ENCODE measurements around the gene LBP.
"Not testable (repeated sequence)": the region's sequence is repeated elsewhere in the genome, so short reads cannot be mapped to it uniquely, and the experiment has no call there.

Gene LBP, protein sequence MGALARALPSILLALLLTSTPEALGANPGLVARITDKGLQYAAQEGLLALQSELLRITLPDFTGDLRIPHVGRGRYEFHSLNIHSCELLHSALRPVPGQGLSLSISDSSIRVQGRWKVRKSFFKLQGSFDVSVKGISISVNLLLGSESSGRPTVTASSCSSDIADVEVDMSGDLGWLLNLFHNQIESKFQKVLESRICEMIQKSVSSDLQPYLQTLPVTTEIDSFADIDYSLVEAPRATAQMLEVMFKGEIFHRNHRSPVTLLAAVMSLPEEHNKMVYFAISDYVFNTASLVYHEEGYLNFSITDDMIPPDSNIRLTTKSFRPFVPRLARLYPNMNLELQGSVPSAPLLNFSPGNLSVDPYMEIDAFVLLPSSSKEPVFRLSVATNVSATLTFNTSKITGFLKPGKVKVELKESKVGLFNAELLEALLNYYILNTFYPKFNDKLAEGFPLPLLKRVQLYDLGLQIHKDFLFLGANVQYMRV

DNA sequence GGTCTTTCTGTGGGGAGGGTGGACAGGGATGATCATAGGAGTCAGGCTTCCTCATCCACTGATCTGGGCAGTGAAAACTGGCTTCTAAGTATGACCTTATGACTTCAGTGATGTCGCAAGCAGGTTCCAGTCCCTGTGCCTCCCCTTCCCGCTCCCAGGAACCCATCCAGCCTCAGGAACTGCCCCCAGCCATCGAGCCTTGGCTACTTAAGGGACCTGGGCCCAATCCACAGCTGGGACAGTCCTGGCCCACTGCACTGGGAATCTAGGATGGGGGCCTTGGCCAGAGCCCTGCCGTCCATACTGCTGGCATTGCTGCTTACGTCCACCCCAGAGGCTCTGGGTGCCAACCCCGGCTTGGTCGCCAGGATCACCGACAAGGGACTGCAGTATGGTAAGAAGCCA lies at the start of gene LBP:
TSS of gene LBP (plus strand) at position 236 of the 405 bp plus-strand sequence. CDS start at position 271, 35 bp downstream.
- DNase-seq (ENCODE audit: low read depth) = no peak

DNA sequence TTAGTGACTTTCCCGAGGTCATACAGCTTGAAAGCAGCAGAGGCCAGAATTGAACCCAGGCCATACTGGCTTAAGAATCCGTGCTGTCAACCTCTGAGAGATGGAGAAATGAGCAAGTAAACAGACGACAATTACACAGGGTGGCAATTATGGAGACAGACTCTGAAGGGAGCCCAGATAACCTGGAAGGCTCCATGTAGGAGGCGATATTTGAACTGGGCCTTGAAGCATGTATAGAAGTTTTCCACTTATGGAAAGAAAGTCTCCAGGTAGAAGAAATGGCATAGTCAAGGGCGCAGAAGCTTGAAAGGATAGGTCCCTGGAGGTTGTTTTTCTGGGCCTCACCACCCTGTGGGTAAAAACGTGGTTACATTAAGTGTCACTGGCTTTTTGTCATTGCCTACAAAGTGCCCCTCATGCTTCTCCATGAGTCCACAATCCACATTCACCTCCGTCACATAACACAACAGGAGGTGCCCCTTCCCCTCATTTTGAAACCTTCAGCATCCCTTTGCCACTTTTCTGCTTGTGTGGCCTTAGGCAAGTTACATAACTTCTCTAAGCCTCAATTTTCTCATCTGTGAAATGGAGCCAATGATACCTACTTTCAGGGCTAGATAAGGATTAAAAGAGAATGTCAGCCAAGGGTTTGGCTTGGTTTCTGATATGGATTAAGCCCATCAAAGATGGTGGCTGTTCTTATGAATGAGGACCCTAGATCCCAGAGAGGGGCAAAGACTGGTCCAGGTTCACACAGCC lies 48.2 kb upstream of the LBP start:
- no peak for DNase-seq (ENCODE audit: low read depth)

DNA sequence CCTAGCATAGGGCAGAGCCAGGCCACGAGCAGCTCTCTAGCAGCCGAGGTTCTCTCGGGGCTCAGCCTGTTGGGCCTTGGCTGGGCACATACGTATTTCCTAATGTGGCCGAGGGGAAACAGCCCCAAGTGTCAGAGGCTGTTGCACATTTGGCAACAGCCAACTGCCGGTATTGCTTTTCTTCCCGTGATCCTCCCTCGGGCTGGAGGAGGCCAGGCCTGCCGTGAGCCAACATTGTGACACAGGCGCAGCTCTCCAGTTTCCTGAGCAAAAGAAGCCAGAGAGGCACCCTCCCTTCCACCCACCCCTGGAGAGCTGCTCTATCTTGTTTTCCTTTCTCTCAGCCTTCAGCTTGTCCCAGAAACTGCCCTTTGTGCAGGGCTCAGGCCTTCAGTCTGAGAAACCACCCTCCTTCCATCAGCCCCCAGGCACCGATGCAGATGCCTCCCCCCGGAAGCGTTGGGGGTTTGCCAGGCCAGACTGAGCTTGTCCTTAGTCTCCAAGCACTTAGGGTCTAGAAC lies 47.5 kb upstream of the LBP start:
- DNase-seq (ENCODE audit: low read depth) = peak; percentile 44

DNA sequence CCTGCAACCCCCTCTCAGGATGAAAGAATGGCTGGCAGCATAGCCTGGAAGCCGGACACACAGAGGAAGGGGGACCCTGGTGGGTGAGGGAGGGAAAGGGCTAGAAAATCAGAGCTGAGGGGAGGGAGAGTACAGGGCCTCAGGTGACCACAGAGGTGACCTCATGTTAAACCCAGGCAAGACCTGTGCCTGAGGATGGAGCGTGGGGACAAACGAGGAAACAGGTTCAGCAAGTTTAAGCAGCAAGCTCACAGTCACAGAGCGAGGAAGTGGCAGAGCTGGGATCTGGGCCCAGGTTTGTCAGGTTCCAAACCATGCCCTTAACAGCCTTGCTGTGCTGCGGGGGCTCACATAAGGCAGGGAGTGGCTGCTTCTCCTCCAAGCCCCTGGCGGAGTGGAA lies 46.3 kb upstream of the LBP start:
- no peak for DNase-seq (ENCODE audit: low read depth)

DNA sequence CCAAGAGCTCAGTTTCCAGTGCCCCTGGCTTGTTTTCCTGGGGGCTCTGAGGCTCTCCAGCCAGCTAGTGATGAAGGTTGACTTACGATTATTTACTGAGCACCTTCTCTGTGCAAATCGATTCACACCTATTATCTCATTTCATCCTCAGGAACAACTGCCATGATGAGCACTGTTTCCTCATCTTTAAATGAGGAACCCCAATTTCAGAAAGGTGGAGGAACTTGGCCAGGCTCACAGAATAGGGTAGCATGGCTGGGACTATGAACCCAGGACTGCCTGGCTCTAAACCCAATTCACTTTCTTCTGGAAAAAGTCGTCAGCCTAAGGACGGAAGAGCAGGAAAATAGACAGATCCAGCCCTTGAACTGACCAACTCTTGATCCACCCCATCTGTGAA lies 45.8 kb upstream of the LBP start:
- DNase-seq (ENCODE audit: low read depth) = no peak

DNA sequence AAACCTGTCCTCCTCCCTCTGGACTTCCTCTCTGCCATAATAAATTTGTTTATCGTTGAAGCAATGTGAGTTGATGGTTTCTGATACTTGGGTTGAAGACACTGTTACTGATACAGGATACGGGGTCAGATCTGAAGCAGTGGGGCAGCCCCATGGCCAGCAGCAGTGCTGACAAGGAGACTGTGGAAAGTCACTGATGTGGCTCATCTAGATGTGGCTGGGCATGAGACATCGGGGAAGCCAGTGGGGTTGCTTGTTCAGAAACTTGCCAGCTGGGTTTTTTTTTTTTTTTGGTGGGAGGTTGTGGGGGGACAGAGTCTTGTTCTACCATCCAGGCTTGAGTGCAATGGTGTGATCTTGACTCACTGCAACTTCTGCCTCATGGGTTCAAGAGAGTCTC lies 45.0 kb upstream of the LBP start:
- DNase-seq (ENCODE audit: low read depth) = no peak

DNA sequence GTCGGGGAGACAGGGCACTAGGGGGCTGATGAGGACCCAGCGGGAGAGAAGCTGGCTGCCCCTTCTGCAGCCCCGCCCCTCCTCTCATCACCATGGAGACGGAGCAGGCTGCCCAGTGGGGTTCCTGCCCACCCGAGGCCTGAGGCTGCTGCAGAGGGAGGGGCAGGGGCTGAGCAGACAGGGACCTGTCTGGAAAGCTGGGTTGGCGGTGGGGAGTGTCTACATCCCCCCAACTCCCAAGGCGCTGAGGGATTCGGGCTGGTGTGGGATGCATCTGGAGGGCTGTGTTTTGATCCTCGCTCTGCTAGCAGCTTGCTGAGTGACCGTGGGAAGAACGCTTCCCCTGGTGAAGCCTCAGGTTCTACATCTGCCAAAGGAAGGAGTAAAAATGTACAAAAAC lies 43.5 kb upstream of the LBP start:
- DNase-seq (ENCODE audit: low read depth) = no peak

DNA sequence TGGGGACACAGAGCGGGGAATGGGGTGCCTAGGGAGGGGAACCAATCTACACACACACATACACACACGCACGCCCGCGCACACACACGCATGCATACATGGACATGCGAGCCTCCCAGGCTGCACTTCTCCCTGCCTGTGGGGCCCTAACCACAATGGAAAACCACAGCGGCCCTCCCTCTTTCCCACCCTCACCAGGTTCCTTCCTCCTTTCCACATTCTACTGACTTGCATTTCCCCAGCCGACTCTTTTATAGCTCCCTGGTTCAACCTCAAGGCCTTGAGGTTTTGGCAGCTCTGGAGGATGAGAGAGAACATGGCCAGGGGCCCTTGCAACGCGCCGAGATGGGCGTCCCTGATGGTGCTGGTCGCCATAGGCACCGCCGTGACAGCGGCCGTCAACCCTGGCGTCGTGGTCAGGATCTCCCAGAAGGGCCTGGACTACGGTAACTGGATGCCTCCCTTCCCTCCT lies 42.3 kb upstream of the LBP start, which contains the start of gene BPI:
TSS of gene BPI (plus strand) at position 249 of the 472 bp plus-strand sequence. CDS start at position 317, 68 bp downstream.
- DNase-seq (ENCODE audit: low read depth) = peak; percentile 67

DNA sequence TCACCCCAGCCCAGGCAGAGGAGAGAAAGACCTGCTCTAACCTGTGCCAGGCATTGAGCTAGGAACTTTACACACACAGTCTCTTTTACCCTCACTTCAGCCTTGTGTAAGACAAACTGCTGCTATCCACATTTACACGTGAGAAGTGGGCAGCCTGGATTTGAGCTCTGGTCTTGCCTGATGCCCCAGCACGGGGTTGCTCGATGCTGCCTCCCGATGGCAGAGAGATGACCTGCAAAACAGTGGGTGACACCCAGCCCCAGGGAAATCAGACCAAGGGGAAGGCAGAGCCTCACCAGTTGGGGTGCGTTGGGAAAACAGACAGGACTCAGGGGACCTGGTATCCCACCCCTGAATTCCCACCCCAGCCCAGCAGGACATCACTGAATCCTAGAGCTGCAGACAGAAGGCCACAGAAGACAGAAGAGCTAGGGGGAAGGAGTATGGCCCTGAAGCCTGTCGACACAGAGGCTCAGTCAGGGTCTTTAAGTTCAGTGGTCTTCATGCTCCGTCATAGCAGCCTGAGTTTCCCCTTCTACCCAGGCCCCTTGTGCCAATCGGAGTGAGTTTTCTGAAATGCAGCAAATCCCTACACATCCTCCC lies 41.3 kb upstream of the LBP start:
- peak; percentile 40 for DNase-seq (ENCODE audit: low read depth)

DNA sequence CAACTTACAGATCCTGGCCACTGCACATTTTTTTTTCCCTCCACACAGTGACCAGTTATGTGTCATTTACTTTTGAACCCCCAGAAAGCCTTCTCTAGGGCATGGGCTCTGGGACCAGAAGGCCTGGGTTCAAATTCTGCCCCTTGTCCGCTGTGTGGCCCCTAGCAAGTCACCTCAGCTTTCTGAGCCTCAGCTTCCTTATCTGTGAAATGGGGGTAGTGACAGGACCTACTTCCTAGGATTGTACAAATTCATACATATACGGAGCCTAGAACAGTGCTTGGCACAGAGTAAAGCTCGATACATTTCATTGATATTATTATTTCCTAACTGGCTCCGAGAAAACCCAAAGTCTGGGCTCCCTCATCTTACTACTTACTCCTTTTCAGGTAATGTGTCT lies 40.7 kb upstream of the LBP start:
- DNase-seq (ENCODE audit: low read depth) = no peak

DNA sequence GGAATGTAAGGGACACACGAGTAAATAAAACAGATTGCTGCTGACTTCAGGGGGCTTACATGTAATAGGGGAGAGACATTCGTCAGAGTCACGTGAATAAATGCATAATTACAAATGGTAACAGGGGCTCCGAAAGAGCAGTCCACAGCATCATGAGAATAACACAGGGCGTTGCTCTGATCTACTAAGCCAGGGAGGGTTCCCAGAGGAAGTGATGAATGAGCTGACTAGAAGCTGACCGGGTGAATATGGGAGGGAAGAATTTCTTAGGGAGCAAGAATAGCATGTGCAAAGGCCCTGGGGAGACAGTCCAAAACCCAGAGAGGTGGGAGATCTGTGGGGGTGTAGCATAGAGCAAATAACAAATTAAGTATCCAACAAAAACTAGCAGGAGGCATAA lies 39.9 kb upstream of the LBP start:
- DNase-seq (ENCODE audit: low read depth) = no peak

DNA sequence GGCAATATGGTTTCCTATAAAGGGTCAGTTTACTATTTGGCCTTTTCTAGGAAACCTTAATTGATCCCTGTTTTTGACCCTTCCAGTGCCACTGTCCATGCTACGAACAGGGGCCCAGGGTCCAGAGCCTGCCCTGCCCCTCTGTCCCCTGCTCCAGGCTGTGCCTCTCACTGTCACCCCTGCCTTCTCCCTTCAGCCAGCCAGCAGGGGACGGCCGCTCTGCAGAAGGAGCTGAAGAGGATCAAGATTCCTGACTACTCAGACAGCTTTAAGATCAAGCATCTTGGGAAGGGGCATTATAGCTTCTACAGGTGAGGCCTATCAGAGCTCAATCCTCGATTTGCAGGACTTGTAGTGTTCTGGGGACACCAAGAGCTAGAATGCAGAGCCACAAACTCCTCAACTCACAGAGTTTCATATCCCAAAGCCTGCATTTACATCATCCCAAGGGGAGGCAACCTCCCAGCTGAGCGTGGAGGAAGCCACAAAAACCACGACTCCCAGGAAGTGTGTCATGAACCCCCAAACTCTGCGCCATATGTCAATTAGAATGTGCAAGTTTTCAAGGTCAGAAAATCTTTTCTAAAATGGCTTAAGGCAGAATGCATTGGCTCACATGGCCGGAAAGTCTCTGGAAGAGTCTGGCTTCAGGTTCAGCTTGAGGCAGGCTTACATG lies 38.8 kb upstream of the LBP start:
- DNase-seq (ENCODE audit: low read depth) = peak; percentile 77

DNA sequence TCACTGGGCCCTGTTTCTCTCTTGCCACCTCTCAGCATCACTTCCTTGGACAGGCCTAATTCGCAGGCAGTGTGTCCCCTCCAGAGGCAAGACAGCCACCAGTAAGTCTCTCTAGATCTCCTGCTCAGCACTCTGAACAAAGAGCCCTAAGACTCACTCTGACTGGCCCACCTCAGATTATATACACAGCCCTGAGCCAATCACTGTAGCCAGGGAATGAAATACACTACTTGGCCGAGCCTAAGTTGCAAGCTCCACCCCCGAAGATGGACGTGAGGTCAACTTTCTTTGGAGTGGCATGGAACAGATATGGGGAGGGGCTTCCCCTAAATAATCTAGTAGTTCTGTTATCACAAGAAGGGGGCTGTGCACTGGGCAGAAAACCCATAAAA lies 38.2 kb upstream of the LBP start:
- peak; percentile 35 for DNase-seq (ENCODE audit: low read depth)

DNA sequence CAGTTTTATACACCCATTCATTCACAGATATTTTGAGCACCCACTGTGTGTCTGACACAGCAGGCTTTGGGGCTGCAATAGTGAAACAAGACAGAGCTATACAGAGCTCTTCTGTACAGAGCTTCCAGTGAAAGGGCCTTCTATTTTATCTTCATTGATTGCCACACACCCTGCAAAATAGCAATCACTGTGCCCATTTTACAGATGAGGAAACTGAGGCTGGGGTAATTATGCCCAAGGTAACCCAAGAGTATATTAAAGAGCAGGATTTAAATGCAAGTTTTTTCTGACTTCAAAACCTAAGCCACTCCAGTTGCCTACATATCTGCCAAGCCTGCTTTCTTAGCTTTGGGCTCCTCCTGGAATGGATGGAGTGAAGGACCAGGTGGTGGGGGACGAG lies 37.8 kb upstream of the LBP start:
- DNase-seq (ENCODE audit: low read depth) = no peak

DNA sequence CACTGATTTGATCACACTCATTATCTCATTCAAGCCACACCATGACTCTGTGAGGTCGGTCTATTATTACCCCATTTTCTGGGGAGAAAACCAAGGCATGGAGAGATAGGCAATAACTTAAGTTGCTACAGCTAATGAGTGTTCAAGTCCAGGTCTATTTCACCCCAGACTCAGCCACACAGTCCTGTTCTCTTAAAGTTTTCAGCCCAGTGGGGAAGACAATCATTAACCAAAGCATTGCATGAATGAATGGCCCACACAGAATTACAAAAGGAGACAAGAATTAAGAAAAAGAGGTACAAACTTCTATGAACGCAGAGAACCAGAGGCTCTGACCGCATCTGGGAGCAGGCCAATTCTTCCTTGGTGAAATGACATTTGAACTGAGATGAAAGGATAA lies 35.2 kb upstream of the LBP start:
- DNase-seq (ENCODE audit: low read depth) = no peak

DNA sequence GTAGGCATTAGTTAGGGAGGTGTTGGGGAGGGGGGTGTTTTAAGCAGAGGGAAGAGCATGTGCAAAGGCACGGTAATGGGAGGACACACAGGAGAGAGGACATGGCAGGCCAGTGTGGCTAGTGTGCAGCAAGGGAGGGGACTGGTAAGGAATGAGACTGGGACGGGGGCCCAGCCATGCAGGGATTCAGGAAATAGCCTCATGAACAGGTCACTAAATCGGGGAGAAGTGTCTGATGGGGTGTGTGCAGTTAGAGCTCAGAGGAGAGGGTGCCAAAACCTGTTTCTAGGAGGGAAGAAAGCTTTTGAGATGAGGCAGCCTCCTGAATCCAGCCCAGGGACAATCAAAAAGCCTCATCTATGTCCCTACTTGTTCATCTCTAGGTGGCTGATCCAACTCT lies 34.8 kb upstream of the LBP start:
- DNase-seq (ENCODE audit: low read depth) = no peak

DNA sequence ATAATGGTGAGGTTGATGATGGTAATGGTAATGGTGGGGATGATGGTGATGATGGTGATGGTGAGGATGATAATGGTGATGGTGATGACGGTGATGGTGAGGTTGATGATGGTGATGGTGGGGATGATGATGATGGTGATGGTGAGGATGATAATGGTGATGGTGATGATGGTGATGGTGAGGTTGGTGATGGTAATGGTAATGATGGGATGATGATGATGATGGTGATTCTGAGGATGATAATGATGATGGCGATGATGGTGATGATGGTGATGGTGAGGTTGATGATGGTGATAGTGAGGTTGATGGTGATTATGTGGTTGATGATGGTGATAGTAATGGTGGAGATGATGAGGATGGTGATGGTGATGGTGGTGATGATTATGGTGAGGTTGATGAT lies 32.6 kb upstream of the LBP start:
- no peak for DNase-seq (ENCODE audit: low read depth)

DNA sequence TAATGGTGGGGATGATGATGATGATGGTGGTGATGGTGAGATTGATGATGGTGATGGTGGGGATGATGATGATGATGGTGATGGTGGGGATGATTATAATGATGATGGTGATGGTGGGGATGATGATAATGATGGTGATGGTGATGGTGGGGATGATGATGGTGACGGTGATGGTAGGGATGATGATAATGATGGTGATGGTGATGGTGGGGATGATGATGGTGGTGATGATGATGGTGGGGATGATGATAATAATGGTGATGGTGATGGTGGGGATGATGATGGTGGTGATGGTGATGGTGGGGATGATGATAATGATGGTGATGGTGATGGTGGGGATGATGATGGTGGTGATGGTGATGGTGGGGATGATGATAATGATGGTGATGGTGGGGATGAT lies 31.9 kb upstream of the LBP start:
- not testable (repeated sequence) for DNase-seq (ENCODE audit: low read depth)

DNA sequence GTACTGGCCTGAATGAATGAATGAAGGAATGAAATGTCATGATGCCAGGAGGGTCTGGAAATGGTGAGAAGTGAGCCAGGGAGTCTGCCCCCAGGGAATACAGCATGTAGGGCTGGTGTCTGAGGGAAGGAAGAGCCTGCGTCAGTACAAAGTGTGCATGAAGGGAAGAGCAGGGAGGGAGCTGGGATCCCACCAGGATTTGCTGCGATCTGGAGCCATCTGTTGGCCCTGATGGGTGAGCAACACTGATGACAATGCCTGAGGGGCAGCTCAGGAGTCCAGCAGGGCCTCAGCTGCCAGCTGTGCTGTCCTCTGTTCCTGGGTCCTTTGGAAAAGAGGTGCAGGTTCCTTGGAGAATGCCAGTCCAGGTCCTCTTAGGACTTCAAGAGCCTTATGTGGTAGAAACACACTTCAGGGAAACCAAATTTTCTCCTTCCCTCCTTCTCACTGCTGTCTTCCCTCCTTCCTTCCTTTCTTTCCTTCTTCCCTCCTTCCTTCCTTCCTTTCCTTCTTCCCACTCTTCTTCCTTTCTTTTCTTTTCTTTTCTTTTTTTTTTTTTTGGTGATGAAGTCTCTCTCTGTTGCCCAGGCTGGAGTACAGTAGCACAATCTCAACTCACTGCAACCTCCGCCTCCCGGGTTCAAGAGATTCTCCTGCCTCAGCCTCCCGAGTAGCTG lies 30.9 kb upstream of the LBP start:
- DNase-seq (ENCODE audit: low read depth) = no peak

DNA sequence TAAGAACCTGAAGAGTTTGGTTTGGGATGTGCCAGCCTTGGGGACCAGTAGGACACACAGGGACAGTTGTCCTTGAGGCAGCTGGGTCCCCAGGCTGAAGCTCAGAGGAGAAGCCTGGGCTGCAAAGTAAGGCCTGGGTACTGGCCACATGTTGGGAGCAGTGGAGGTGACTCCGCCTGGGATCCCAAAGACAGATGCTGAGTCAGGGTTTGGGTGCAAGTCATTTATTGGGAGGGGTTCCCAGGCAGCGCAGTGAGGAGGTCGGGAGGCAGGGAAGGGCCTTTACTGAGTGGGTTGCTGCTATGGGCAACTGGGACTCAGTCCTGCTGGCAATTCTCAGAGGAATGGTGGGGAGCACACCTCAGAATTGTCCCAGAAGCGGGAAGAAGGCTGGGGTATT lies 29.9 kb upstream of the LBP start:
- no peak for DNase-seq (ENCODE audit: low read depth)

DNA sequence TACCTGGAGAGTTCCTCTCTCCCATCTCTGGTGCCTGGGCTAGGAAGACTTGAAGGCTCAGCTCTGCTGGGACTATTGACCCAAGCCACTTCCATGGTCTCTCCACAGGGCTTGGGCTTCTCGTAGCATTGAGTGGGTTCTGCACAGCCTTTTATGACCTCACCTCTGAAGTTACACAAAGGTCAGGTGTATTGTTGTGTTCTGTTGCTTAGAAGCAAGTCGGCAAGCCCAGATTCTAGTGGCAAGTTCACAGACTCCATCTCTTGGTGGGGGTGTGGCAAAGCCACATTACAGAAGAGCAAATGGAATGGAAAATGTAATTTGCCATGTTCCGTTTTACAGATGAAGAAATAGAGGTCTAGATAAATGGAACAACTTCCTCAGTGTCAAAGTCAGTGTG lies 28.9 kb upstream of the LBP start:
- DNase-seq (ENCODE audit: low read depth) = no peak

Measured in amniotic epithelial cell (primary cell).